OCI-LY7 (cell line): ENCODE data around the gene SEPTIN12. TPM values are rescaled to one million over a fixed set of nuclear protein-coding genes. Genes with fewer than 3 reads are reported as not detected.

Source experiments
- BruUV-seq: library from RNA; stranded (reverse); fragments of 400-500 nt; replicated peaks from 2 replicates; lab custom pipeline; 2021; lab: Mats Ljungman, UMichigan
- CTCF ChIA-PET: fragments of 300-600 bp; sonication (Branson Sonifier 250); formaldehyde crosslinking; loops from one replicate; lab custom pipeline; 2022; ENCODE audit warnings: antibody characterized with exemption; ENCODE audit not compliant: unreplicated experiment; lab: Charles Lee
- POLR2A ChIA-PET: fragments of 300-600 bp; sonication (Branson Sonifier 250); formaldehyde crosslinking; loops from one replicate; lab custom pipeline; 2022; ENCODE audit warnings: antibody characterized with exemption; lab: Charles Lee
- DNase-seq: peaks from one replicate; pipeline ENCODE4 v3.0.0-alpha.2; 2015; ENCODE audit warnings: low spot score
- H2AFZ ChIP-seq: fragments of 200-600 bp; sonication (generic), shearing (Covaris generic); 2 replicates; pipeline ENCODE4 v1.6.1; 2014; ENCODE audit warnings: mild to moderate bottlenecking, antibody characterized with exemption, low read length, moderate library complexity
- H3K27ac ChIP-seq: fragments of 200-600 bp; sonication (generic); 2 replicates; pipeline ENCODE4 v1.5.1; 2014; ENCODE audit warnings: mixed run types, low read depth, mild to moderate bottlenecking, moderate library complexity, low read length, inconsistent platforms; ENCODE audit not compliant: poor library complexity, severe bottlenecking
- H3K36me3 ChIP-seq: fragments of 200-600 bp; sonication (generic); 2 replicates; pipeline ENCODE4 v1.6.1; 2014; ENCODE audit warnings: mild to moderate bottlenecking, antibody characterized with exemption, low read length, moderate library complexity, mixed read lengths; ENCODE audit not compliant: insufficient read depth
- H3K4me1 ChIP-seq: fragments of 200-600 bp; sonication (generic); 2 replicates; pipeline ENCODE4 v1.5.1; 2014; ENCODE audit warnings: mild to moderate bottlenecking, low read length; ENCODE audit not compliant: insufficient read depth, poor library complexity, severe bottlenecking
- H3K4me2 ChIP-seq: fragments of 200-600 bp; sonication (generic); 2 replicates; pipeline ENCODE4 v1.6.1; 2014; ENCODE audit warnings: mild to moderate bottlenecking, low read length
- H3K4me3 ChIP-seq: fragments of 200-600 bp; sonication (generic); 2 replicates; pipeline ENCODE4 v1.5.1; 2014; ENCODE audit warnings: mild to moderate bottlenecking, low read depth, low read length; ENCODE audit not compliant: poor library complexity, severe bottlenecking
- H3K79me2 ChIP-seq: fragments of 200-600 bp; sonication (generic); 2 replicates; pipeline ENCODE4 v1.6.1; 2016; ENCODE audit warnings: low read depth, mild to moderate bottlenecking, low read length, moderate library complexity, mixed read lengths; ENCODE audit not compliant: insufficient read depth
- H3K9me2 ChIP-seq: fragments of 200-600 bp; sonication (generic); 2 replicates; pipeline ENCODE4 v1.6.1; 2016; ENCODE audit warnings: mild to moderate bottlenecking, low read length, mixed read lengths; ENCODE audit not compliant: insufficient read depth
- H3K9me3 ChIP-seq: fragments of 200-600 bp; sonication (generic); 2 replicates; pipeline ENCODE4 v1.6.1; 2014; ENCODE audit warnings: mild to moderate bottlenecking, mixed run types, low read length, mixed read lengths
- H4K20me1 ChIP-seq: fragments of 200-600 bp; sonication (generic); 2 replicates; pipeline ENCODE4 v1.6.1; 2014; ENCODE audit warnings: mild to moderate bottlenecking, antibody characterized with exemption, low read length, moderate library complexity, mixed read lengths; ENCODE audit not compliant: insufficient read depth
- CTCF ChIP-seq: fragments of 200-600 bp; sonication (generic); conservative IDR thresholded peaks from 2 replicates; pipeline ENCODE4 v1.5.1; 2014; ENCODE audit warnings: mild to moderate bottlenecking, antibody characterized with exemption, low read length, moderate library complexity, mixed read lengths
- EZH2phosphoT487 ChIP-seq: fragments of 200-600 bp; sonication (generic); IDR thresholded peaks from 2 replicates; pipeline ENCODE4 v1.6.1; 2018; ENCODE audit warnings: low read depth, borderline replicate concordance, mild to moderate bottlenecking, mixed run types, antibody characterized with exemption, low read length, moderate library complexity, mixed read lengths
- intact Hi-C: fragments of 100-400 bp; cut with micrococcal nuclease; formaldehyde crosslinking; loops from one replicate; pipeline ENCODE4 v1.10.0; 2022; ENCODE audit not compliant: unreplicated experiment
- total RNA-seq, 2 experiments: library from RNA; depleted of rRNA in 1 of 2; stranded (reverse); fragments of >200 nt in 1 of 2; shearing (Covaris generic) in 1 of 2; gene quantifications; 2 replicates each; pipeline ENCODE4 v1.2.3, GENCODE V29; 2014 to 2022

The SEPTIN12 gene
- total RNA-seq, 2 experiments from 2014 or later, result not detected

- CTCF ChIA-PET, result no interaction called here
- BruUV-seq, result no TSS peak
- H3K36me3 ChIP-seq, result no peaks in the 10 kb centered on the region
- no peaks in the 10 kb centered on the region for H3K9me2 ChIP-seq
- TF ChIP-seq CTCF, result no peak
- H2AFZ ChIP-seq, result no peak overlapping the region
- H3K4me2 ChIP-seq, result no peak overlapping the region
- no peaks in the 10 kb centered on the region for H4K20me1 ChIP-seq
- H3K4me3 ChIP-seq, result no peak overlapping the region
- H3K4me1 ChIP-seq, result peaks cover 13% of the 10 kb centered on the region
- POLR2A ChIA-PET, result interaction anchor here (0.7 to 0.9 kb wide), 3 partner anchors 8 to 869 kb away, joined by 3 to 6 read pairs (median 4); no protein-coding TSS in a partner anchor
- no peaks in the 10 kb centered on the region for H3K9me3 ChIP-seq
- no peaks in the 10 kb centered on the region for H3K79me2 ChIP-seq
- no peak for DNase-seq
- H3K27ac ChIP-seq, result no peak overlapping the region
- intact Hi-C loops, result no loop called here
Measured at GRCh38 chr16:4772351-4772750, 15.8 kb downstream of the SEPTIN12 start.

- no peak overlapping the region for H3K4me2 ChIP-seq
- no peaks in the 10 kb centered on the region for H4K20me1 ChIP-seq
- H3K79me2 ChIP-seq, result peaks cover 2% of the 10 kb centered on the region; the same call in 1 of the 2 replicates
- no peak overlapping the region for H3K4me3 ChIP-seq
- H2AFZ ChIP-seq, result no peak overlapping the region
- no peak for DNase-seq
- TF ChIP-seq CTCF (no peak), EZH2phosphoT487 (no peak)
- no peaks in the 10 kb centered on the region for H3K36me3 ChIP-seq
- BruUV-seq, result no TSS peak
- no peaks in the 10 kb centered on the region for H3K9me2 ChIP-seq
- H3K4me1 ChIP-seq, result peaks cover 15% of the 10 kb centered on the region
- no peaks in the 10 kb centered on the region for H3K9me3 ChIP-seq
- intact Hi-C loops, result no loop called here
- ChIA-PET POLR2A (interaction anchor here (0.5 to 0.9 kb wide), 3 partner anchors 8 to 869 kb away, joined by 3 to 4 read pairs (median 3); no protein-coding TSS in a partner anchor), CTCF (no interaction called here)
- H3K27ac ChIP-seq, result no peak overlapping the region
Measured at GRCh38 chr16:4771646-4772045, 16.5 kb downstream of the SEPTIN12 start.

- intact Hi-C loops, result loop anchor here (2.0 to 10.0 kb wide), 2 partner anchors 78 to 154 kb away; partner anchors contain the start of genes GLYR1, UBALD1 and UBN1
Measured at GRCh38 chr16:4769306-4769638, 18.9 kb downstream of the SEPTIN12 start.

More at GRCh38 chr16:4769306-4769638, 18.9 kb downstream of the SEPTIN12 start:
- H3K9me3 ChIP-seq, result no peaks in the 10 kb centered on the region
- peak overlapping the region; percentile 68 for H3K27ac ChIP-seq
- H3K79me2 ChIP-seq, result peaks cover 12% of the 10 kb centered on the region; the same call in 1 of the 2 replicates
- peaks cover 30% of the 10 kb centered on the region for H3K4me1 ChIP-seq
- TF ChIP-seq CTCF (no peak), EZH2phosphoT487 (no peak)
- peak overlapping the region; percentile 98 for H2AFZ ChIP-seq
- ChIA-PET CTCF (no interaction called here), POLR2A (interaction anchor here (0.6 to 3.1 kb wide), 2 partner anchors 12 to 34 kb away, joined by 7 to 23 read pairs; partner anchors contain the start of genes ANKS3 and DNAAF8)
- H3K4me3 ChIP-seq, result peak overlapping the region; percentile 72
- peak overlapping the region; percentile 96 for H3K4me2 ChIP-seq
- peaks cover 8% of the 10 kb centered on the region for H3K36me3 ChIP-seq
- DNase-seq, result no peak
- H3K9me2 ChIP-seq, result no peaks in the 10 kb centered on the region
- BruUV-seq, result no TSS peak
- no peaks in the 10 kb centered on the region for H4K20me1 ChIP-seq
